Measurements from ENCODE around the gene ABCB6.
A peak's percentile ranks its signal among the peaks of the same experiment; 100 is the strongest.

Gene ABCB6

GRCh38 chr2:219179601-219180465, 38.9 kb downstream of the ABCB6 start:
- peaks cover 57% of the 10 kb centered on the region for H3K4me1 ChIP-seq
- H3K4me3 ChIP-seq: peak overlapping the region; percentile 89; the same call in 1 of the 2 replicates
- H3K9ac ChIP-seq: peak overlapping the region; percentile 89; the same call in 1 of the 2 replicates
- H3K4me2 ChIP-seq: peak overlapping the region; percentile 91
- no peaks in the 10 kb centered on the region for H3K9me3 ChIP-seq
- no peak overlapping the region for H3K27ac ChIP-seq
- H3K36me3 ChIP-seq: peaks cover 63% of the 10 kb centered on the region
- peaks cover 45% of the 10 kb centered on the region for H4K20me1 ChIP-seq
- TF ChIP-seq Cebpa-rat (IDR thresholded peaks at IDR 0.05): no peak
- no peaks in the 10 kb centered on the region for H3K27me3 ChIP-seq

- H3K27me3 ChIP-seq: no peaks in the 10 kb centered on the region
- H3K9me3 ChIP-seq: no peaks in the 10 kb centered on the region
- TF ChIP-seq Cebpa-rat (IDR thresholded peaks at IDR 0.05): no peak
- H3K9ac ChIP-seq: peak overlapping the region; percentile 89
- H3K4me3 ChIP-seq: peak overlapping the region; percentile 89
- peaks cover 62% of the 10 kb centered on the region for H3K4me1 ChIP-seq
- peaks cover 63% of the 10 kb centered on the region for H3K36me3 ChIP-seq
- H3K27ac ChIP-seq: peak overlapping the region; percentile 86
- H4K20me1 ChIP-seq: peaks cover 47% of the 10 kb centered on the region
- H3K4me2 ChIP-seq: peak overlapping the region; percentile 91
Measured at GRCh38 chr2:219178377-219179175, 40.2 kb downstream of the ABCB6 start.

- Histone ChIP-seq H3K36me3 (peaks cover 63% of the 10 kb centered on the region), H3K4me3 (peak within 1 kb of the TSS; percentile 89), H3K9me3 (no peaks in the 10 kb centered on the region), H3K27me3 (no peaks in the 10 kb centered on the region), H3K27ac (peak within 1 kb of the TSS; percentile 86), H3K9ac (peak within 1 kb of the TSS; percentile 89), H3K4me1 (peaks cover 58% of the 10 kb centered on the region), H3K4me2 (peak within 1 kb of the TSS; percentile 91), H4K20me1 (peaks cover 47% of the 10 kb centered on the region)
- no peak for TF ChIP-seq Cebpa-rat (IDR thresholded peaks at IDR 0.05)
Measured at GRCh38 chr2:219177552-219178376, 41.0 kb downstream of the ABCB6 start, which contains the start of gene RETREG2. Gene RETREG2 (plus strand): TSS chr2:219178275. CDS start chr2:219178353, 78 bp downstream.

GRCh38 chr2:219176818-219177551, 41.8 kb downstream of the ABCB6 start, which contains the start of gene CNPPD1:
Gene CNPPD1 (minus strand): TSS chr2:219176925. CDS start chr2:219176828, 97 bp downstream.
- H3K9ac ChIP-seq: peak within 1 kb of the TSS; percentile 89
- H3K4me2 ChIP-seq: peak within 1 kb of the TSS; percentile 91
- peaks cover 51% of the 10 kb centered on the region for H3K4me1 ChIP-seq
- H3K27me3 ChIP-seq: no peaks in the 10 kb centered on the region
- no peaks in the 10 kb centered on the region for H3K9me3 ChIP-seq
- H3K36me3 ChIP-seq: peaks cover 63% of the 10 kb centered on the region
- no peak for TF ChIP-seq Cebpa-rat (IDR thresholded peaks at IDR 0.05)
- peak within 1 kb of the TSS; percentile 89 for H3K4me3 ChIP-seq
- H4K20me1 ChIP-seq: peaks cover 39% of the 10 kb centered on the region
- H3K27ac ChIP-seq: peak within 1 kb of the TSS; percentile 86

- H4K20me1 ChIP-seq: peaks cover 32% of the 10 kb centered on the region; the same call in 1 of the 2 replicates
- H3K9ac ChIP-seq: peak overlapping the region; percentile 89
Measured at GRCh38 chr2:219175928-219176817, 42.6 kb downstream of the ABCB6 start.

GRCh38 chr2:219175486-219175885, 43.3 kb downstream of the ABCB6 start:
- Histone ChIP-seq H3K9ac (peak overlapping the region; percentile 89), H3K4me1 (peaks cover 38% of the 10 kb centered on the region), H3K4me2 (peak overlapping the region; percentile 91), H3K27me3 (no peaks in the 10 kb centered on the region), H3K27ac (no peak overlapping the region), H3K4me3 (peak overlapping the region; percentile 89), H3K36me3 (peaks cover 55% of the 10 kb centered on the region), H3K9me3 (no peaks in the 10 kb centered on the region), H4K20me1 (peaks cover 27% of the 10 kb centered on the region; the same call in 1 of the 2 replicates)
- TF ChIP-seq Cebpa-rat (IDR thresholded peaks at IDR 0.05): no peak

More at GRCh38 chr2:219175928-219176817, 42.6 kb downstream of the ABCB6 start:
- H3K9me3 ChIP-seq: no peaks in the 10 kb centered on the region
- H3K36me3 ChIP-seq: peaks cover 62% of the 10 kb centered on the region
- H3K4me3 ChIP-seq: peak overlapping the region; percentile 89
- peaks cover 42% of the 10 kb centered on the region for H3K4me1 ChIP-seq
- peak overlapping the region; percentile 86 for H3K27ac ChIP-seq
- no peaks in the 10 kb centered on the region for H3K27me3 ChIP-seq
- H3K4me2 ChIP-seq: peak overlapping the region; percentile 91
- no peak for TF ChIP-seq Cebpa-rat (IDR thresholded peaks at IDR 0.05)

GRCh38 chr2:219174801-219175200, 44.0 kb downstream of the ABCB6 start:
- Histone ChIP-seq H4K20me1 (peaks cover 21% of the 10 kb centered on the region; the same call in 1 of the 2 replicates), H3K4me3 (no peak overlapping the region), H3K27ac (no peak overlapping the region), H3K27me3 (no peaks in the 10 kb centered on the region), H3K36me3 (peaks cover 48% of the 10 kb centered on the region), H3K4me2 (peak overlapping the region; percentile 91; the same call in 1 of the 2 replicates), H3K9me3 (no peaks in the 10 kb centered on the region), H3K9ac (0 out of 2 replicates have a peak overlapping the region, but pooled peaks have one; percentile 89), H3K4me1 (peaks cover 31% of the 10 kb centered on the region)
- TF ChIP-seq Cebpa-rat (IDR thresholded peaks at IDR 0.05): no peak

All from BLaER1 (cell line).